ENCODE results near the gene DCHS2. TPM values are rescaled to one million over a fixed set of nuclear protein-coding genes. Genes with fewer than 3 reads are reported as not detected.

The DCHS2 gene
- total RNA-seq, 1 experiment from 2014 or later = not detected

DNA sequence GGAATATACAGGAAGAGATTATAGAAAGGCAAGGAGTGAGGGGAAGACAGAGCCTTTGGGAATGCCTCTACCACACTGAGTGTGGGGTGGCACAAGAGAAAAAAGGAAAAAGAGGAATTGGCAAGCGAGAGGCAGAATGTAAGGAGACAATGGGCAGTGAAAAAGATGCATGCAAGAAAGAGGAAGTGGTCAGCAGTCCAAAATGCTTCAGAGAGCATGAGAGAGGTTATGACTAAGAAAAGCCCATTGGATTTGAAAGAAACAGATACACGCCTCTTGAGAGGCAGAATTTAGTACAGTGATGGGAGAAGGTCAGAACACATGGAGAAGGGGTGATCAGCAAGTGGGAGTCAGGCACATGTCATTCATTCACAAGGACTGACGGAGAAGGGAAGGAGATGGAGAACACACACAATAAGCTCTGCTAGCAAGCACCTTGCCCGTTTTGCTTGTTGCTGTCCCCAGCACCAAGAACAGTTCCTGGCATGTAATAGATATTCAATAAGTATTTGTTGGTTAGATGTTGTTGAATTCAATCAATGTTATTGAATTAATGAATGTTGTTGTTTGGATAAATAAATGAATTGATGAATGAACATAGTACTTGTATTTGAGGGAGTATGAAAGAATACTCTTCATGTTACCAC is 6.3 kb downstream of the DCHS2 start:
- no peak for DNase-seq
- Mint-ChIP-seq H3K27ac (ENCODE audit: unreplicated experiment) (no peak overlapping the region), H3K9me3 (ENCODE audit: unreplicated experiment) (no peaks in the 10 kb centered on the region), H3K4me1 (ENCODE audit: low read depth, unreplicated experiment) (no peaks in the 10 kb centered on the region), H3K36me3 (ENCODE audit: insufficient read depth, unreplicated experiment) (no peaks in the 10 kb centered on the region), H3K4me3 (ENCODE audit: unreplicated experiment) (no peak overlapping the region), H3K27me3 (ENCODE audit: insufficient read depth, unreplicated experiment) (peaks cover 3% of the 10 kb centered on the region)
- no peaks in the 10 kb centered on the region for H3K36me3 ChIP-seq (ENCODE audit: control insufficient read depth, insufficient read depth, low read length)
- no peaks in the 10 kb centered on the region for H3K9me3 ChIP-seq
- no TSS peak for BruUV-seq (replicated peaks)
- intact Hi-C loops (cut with micrococcal nuclease; ENCODE audit: unreplicated experiment) = no loop called here
- peaks cover 2% of the 10 kb centered on the region for H3K27me3 ChIP-seq (replicated peaks; ENCODE audit: control insufficient read depth, insufficient read depth, low read length)
- no peak overlapping the region for H3K4me3 ChIP-seq (ENCODE audit: low read depth, low read length)
- CTCF ChIA-PET = no interaction called here
- TF ChIP-seq, protein P1, sequence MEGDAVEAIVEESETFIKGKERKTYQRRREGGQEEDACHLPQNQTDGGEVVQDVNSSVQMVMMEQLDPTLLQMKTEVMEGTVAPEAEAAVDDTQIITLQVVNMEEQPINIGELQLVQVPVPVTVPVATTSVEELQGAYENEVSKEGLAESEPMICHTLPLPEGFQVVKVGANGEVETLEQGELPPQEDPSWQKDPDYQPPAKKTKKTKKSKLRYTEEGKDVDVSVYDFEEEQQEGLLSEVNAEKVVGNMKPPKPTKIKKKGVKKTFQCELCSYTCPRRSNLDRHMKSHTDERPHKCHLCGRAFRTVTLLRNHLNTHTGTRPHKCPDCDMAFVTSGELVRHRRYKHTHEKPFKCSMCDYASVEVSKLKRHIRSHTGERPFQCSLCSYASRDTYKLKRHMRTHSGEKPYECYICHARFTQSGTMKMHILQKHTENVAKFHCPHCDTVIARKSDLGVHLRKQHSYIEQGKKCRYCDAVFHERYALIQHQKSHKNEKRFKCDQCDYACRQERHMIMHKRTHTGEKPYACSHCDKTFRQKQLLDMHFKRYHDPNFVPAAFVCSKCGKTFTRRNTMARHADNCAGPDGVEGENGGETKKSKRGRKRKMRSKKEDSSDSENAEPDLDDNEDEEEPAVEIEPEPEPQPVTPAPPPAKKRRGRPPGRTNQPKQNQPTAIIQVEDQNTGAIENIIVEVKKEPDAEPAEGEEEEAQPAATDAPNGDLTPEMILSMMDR (IDR thresholded peaks at IDR 0.05; ENCODE audit: insufficient read depth in 1 of 2, low read depth in 1 of 2, low read length in 1 of 2, severe bottlenecking in 1 of 2, unreplicated experiment in 1 of 2) = no peak
- POLR2A ChIA-PET = no interaction called here
- H3K4me1 ChIP-seq = no peaks in the 10 kb centered on the region

DNA sequence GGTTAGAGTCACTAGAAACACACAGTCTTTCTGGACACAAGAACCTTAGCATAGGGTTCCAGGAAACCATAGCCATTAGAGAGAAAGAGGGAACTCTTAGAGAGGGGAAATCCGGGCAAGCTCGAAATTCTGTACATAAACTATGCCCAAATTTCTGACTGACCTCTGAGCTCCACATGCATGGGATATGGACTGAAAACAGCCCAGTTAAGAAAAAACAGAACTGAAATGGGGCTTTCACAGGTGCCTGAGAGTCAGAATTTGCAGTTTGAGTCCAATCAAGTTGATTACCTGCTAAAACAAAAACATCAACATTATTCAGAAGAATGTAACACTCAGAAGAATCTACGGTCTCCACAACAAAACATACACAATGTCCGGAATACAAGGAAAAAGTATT is 13.1 kb downstream of the DCHS2 start:
- Mint-ChIP-seq H3K4me3 (ENCODE audit: unreplicated experiment) (no peak overlapping the region), H3K27me3 (ENCODE audit: insufficient read depth, unreplicated experiment) (no peaks in the 10 kb centered on the region), H3K36me3 (ENCODE audit: insufficient read depth, unreplicated experiment) (no peaks in the 10 kb centered on the region), H3K27ac (ENCODE audit: unreplicated experiment) (no peak overlapping the region), H3K9me3 (ENCODE audit: unreplicated experiment) (no peaks in the 10 kb centered on the region), H3K4me1 (ENCODE audit: low read depth, unreplicated experiment) (no peaks in the 10 kb centered on the region)
- no TSS peak for BruUV-seq (replicated peaks)
- Histone ChIP-seq H3K9me3 (no peaks in the 10 kb centered on the region), H3K36me3 (ENCODE audit: control insufficient read depth, insufficient read depth, low read length) (no peaks in the 10 kb centered on the region), H3K4me1 (no peaks in the 10 kb centered on the region), H3K27me3 (replicated peaks; ENCODE audit: control insufficient read depth, insufficient read depth, low read length) (no peaks in the 10 kb centered on the region; the same call in 1 of the 2 replicates), H3K4me3 (ENCODE audit: low read depth, low read length) (no peak overlapping the region)
- no peak for DNase-seq
- TF ChIP-seq, protein P1 (IDR thresholded peaks at IDR 0.05; ENCODE audit: insufficient read depth in 1 of 2, low read depth in 1 of 2, low read length in 1 of 2, severe bottlenecking in 1 of 2, unreplicated experiment in 1 of 2) = no peak
- ChIA-PET POLR2A (no interaction called here), CTCF (no interaction called here)
- intact Hi-C loops (cut with micrococcal nuclease; ENCODE audit: unreplicated experiment) = no loop called here

DNA sequence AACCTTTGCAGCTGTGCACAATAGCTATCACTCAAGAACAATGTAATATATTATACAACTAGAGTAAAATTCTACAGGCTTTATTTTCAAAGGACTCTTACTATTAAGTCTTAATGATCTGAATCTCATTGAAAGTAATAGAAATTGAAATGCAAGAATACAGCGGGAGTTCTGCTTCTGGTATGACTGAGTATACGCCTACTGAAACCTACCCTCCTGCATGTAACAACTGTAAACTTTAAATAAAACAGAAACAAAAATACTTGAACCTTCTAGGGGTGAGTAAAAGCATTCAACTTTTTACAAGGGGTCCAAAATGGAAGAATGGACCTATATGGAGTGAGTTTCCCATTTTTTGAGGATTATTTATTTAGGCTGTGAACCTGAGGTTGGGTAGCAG is 13.5 kb downstream of the DCHS2 start:
- TF ChIP-seq, protein P1 (IDR thresholded peaks at IDR 0.05; ENCODE audit: insufficient read depth in 1 of 2, low read depth in 1 of 2, low read length in 1 of 2, severe bottlenecking in 1 of 2, unreplicated experiment in 1 of 2) = no peak
- Mint-ChIP-seq H3K27me3 (ENCODE audit: insufficient read depth, unreplicated experiment) (peaks cover 4% of the 10 kb centered on the region), H3K27ac (ENCODE audit: unreplicated experiment) (no peak overlapping the region), H3K9me3 (ENCODE audit: unreplicated experiment) (no peaks in the 10 kb centered on the region), H3K4me1 (ENCODE audit: low read depth, unreplicated experiment) (no peaks in the 10 kb centered on the region), H3K4me3 (ENCODE audit: unreplicated experiment) (no peak overlapping the region), H3K36me3 (ENCODE audit: insufficient read depth, unreplicated experiment) (no peaks in the 10 kb centered on the region)
- DNase-seq = no peak
- no TSS peak for BruUV-seq (replicated peaks)
- Histone ChIP-seq H3K4me3 (ENCODE audit: low read depth, low read length) (no peak overlapping the region), H3K9me3 (no peaks in the 10 kb centered on the region), H3K36me3 (ENCODE audit: control insufficient read depth, insufficient read depth, low read length) (no peaks in the 10 kb centered on the region), H3K4me1 (no peaks in the 10 kb centered on the region), H3K27me3 (replicated peaks; ENCODE audit: control insufficient read depth, insufficient read depth, low read length) (no peaks in the 10 kb centered on the region; the same call in 1 of the 2 replicates)
- POLR2A ChIA-PET = no interaction called here
- CTCF ChIA-PET = no interaction called here
- intact Hi-C loops (cut with micrococcal nuclease; ENCODE audit: unreplicated experiment) = no loop called here
